NK-92 treated with Interleukin-12 subunit alpha and Interleukin-12 subunit beta, amount 100 ng/mL, for 24 hours (cell line): ENCODE data around the gene KIAA0319L.

ENCODE experiments used
- DNase-seq: peaks from one replicate; lab custom pipeline; 2025; lab: John Stamatoyannopoulos, UW

The KIAA0319L gene

GRCh38 chr1:35536556-35537162 is 20.5 kb downstream of the KIAA0319L start:
- DNase-seq, result no peak

- DNase-seq, result no peak
These were observed 22.0 kb downstream of the KIAA0319L start for GRCh38 chr1:35535243-35535642.

GRCh38 chr1:35533586-35533985 is 23.6 kb downstream of the KIAA0319L start:
- DNase-seq, result no peak

GRCh38 chr1:35532497-35533223 is 24.5 kb downstream of the KIAA0319L start:
- no peak for DNase-seq

GRCh38 chr1:35531368-35531767 is 25.8 kb downstream of the KIAA0319L start:
- no peak for DNase-seq

- no peak for DNase-seq
These were observed 26.3 kb downstream of the KIAA0319L start for GRCh38 chr1:35530946-35531345.

GRCh38 chr1:35530168-35530567 is 27.0 kb downstream of the KIAA0319L start:
- no peak for DNase-seq

GRCh38 chr1:35524106-35524505 is 33.1 kb downstream of the KIAA0319L start:
- no peak for DNase-seq

GRCh38 chr1:35519432-35519831 is 37.8 kb downstream of the KIAA0319L start:
- DNase-seq, result no peak

GRCh38 chr1:35518183-35518582 is 39.0 kb downstream of the KIAA0319L start:
- DNase-seq, result no peak

GRCh38 chr1:35511305-35511704 is 45.9 kb downstream of the KIAA0319L start:
- no peak for DNase-seq

- DNase-seq, result no peak
These were observed 47.6 kb downstream of the KIAA0319L start for GRCh38 chr1:35509558-35509957.

- DNase-seq, result no peak
These were observed 49.3 kb downstream of the KIAA0319L start for GRCh38 chr1:35507947-35508346.

- DNase-seq, result no peak
These were observed 50.0 kb downstream of the KIAA0319L start for GRCh38 chr1:35506960-35507912.

- no peak for DNase-seq
These were observed 51.0 kb downstream of the KIAA0319L start for GRCh38 chr1:35505911-35506798.

- no peak for DNase-seq
These were observed 55.0 kb downstream of the KIAA0319L start for GRCh38 chr1:35502242-35502641.

- DNase-seq, result no peak
These were observed 56.8 kb downstream of the KIAA0319L start for GRCh38 chr1:35500439-35500838.

- no peak for DNase-seq
These were observed 57.5 kb downstream of the KIAA0319L start for GRCh38 chr1:35499652-35500176.

- no peak for DNase-seq
These were observed 58.0 kb downstream of the KIAA0319L start for GRCh38 chr1:35499231-35499630.

- DNase-seq, result no peak
These were observed 59.6 kb downstream of the KIAA0319L start for GRCh38 chr1:35497571-35497970.

- no peak for DNase-seq
These were observed 67.0 kb downstream of the KIAA0319L start for GRCh38 chr1:35490250-35490649.
